GM19043 (cell line): ENCODE data around the gene ZNRF3.
"Not testable (repeated sequence)": the region's sequence is repeated elsewhere in the genome, so short reads cannot be mapped to it uniquely, and the experiment has no call there.

Experiments
- ATAC-seq: cut with Tn5 transposase; IDR thresholded peaks from one replicate; pipeline ENCODE4 v1.9.1; 2021; ENCODE audit warnings: low read depth; ENCODE audit not compliant: unreplicated experiment

The ZNRF3 gene

DNA sequence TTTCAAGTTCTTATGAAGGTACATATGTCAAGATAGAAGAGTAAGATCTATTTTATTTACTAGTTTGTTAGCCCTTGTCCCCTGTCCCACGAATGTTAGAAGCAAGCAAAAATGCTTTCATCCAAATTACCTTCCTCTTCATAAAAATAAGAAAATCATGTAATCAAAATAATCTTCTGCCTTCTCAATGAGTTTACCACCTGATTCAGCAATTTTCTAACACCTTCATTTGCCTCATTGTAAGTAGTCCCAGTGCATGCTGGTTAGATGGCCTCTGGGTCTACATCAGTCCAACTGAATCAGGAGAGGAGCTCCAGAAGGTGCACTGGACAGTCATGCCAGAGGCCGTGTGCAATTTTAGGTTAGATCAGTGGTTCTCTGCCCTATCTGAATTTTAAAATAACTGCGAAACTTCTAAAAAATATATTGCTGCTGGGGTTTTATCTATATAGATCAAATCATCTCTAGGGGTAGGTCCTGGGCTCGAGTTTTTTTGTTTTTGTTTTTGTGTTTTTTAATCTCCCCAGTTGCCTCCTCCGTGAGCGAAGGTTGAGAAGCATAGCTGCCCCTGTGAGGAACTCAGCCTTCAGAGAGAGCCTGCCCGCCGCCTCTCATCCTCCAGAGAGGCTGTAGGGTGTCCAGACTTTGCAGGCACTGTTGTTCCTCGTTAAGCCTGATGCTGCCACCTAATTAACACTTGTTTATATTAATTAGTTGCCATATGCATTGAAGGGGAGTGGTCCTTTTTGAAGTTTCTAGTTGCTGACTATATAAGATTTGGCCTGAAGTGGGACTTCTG lies 146.0 kb downstream of the ZNRF3 start:
- ATAC-seq = no peak

DNA sequence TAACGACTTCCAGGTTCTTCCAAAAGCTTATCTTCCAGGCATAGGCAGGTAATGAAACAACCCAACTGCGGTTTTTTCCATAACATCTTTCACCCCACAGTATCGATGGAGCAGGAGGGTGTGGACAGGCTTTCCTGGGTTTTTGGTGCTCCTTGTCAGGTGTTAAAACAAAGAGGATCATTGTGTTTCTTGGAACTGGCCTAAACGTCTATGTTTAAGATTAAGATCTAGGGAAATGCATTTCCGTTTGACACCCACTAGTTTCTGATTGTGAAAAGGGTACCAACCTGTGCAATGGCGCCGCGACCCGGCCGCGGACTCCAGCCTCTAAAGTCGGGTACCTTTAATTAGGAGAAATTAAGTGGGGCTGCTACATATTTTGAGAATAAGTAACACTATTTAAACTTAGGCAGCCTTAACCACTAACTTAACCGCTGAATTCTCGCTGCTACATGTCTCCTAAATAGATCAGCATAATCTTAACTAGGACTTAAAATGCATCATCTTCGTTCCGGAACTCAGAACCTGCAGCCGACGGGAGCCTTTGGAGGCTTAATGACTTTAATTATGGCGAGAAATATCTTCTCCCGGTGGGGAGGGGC lies 146.7 kb downstream of the ZNRF3 start:
- no peak for ATAC-seq

DNA sequence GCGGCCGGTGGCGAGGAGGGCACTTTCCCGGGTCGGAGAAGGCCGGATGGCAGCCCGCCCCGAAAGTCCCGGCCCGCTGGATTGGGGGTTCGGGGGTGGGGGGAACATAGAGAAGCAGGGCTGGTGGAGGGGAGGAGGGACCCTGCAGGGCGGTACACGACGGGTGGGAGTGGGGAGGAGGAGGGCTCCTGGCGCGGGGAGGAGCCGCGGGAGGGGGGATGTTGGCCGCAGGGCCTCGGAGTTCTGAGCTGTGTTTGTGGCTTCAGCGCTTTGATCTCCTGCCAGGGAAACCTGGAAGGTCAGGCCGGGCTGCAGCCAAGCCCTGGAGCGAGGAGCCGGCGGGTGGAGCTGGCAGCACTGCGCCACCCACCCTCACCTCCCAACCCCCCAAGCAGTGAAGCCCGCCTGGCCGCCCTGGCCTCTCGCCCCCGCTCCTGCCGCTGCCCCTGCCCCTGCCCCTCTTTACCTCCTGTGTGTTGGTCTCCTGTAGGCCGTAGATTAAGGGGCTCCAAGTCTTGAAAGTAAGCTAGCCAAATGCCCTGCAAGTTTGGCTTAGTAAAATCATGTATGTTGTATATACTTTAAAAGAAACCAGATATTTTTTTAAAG lies 147.3 kb downstream of the ZNRF3 start:
- no peak for ATAC-seq

DNA sequence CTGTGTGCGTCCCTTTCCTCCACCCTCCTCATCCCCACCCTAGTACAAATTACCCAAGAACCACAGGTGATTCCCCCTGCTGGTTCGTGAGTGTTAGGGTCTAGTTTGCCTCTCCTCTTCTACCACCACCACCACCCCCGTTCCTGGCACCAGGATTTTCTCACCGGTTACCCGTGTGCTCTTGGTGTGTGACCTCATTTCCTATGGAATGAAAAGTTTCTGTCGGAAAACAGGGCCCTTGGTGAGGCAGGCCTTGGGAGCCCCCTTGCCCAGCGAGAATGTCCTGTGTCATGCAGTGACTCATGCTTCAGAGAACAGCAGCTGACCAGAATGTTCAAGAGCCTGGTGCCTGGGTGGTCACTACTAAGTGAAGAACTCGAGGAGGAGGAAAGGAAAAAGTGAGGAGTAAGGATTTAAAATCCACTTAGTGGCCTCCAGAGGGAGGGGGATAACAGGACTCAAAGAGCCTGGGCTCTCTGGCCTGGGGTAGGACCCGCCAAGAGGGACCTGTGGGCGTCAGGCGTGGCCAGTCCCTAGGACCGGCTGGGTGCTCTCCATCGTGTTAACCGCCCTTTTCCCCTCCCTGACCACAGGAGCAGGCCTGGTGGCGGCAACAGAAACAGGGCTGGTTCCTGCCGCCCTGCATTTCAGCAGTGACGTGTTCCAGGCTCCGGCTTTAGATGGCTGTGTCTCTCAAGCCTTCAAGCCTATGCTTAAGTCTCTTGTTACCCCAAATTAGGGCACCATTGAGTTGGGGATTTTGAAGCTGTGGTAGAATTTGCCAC lies 148.0 kb downstream of the ZNRF3 start:
- no peak for ATAC-seq

DNA sequence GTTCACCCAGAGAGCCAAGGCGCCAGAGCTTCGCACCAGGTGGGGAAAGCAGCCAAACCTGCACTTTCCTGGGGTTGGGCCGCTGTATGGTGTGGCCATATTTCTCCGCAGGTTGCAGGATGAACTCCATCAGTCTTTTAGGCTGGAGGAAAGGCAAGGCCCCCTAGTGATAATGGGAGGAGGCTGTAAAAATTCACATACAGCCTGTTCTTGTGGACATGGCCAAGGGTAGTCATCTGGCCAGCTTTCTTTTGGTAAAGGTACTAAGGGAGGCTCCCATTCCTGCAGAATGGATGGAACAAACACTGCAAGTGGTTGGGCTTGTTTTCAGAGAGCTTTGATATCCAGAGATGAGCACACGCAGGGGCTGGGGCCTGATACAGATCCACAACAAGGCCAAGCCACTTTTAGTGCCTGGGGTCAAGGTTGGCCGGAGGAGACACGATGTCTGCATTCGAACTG lies 148.7 kb downstream of the ZNRF3 start:
- ATAC-seq = no peak

DNA sequence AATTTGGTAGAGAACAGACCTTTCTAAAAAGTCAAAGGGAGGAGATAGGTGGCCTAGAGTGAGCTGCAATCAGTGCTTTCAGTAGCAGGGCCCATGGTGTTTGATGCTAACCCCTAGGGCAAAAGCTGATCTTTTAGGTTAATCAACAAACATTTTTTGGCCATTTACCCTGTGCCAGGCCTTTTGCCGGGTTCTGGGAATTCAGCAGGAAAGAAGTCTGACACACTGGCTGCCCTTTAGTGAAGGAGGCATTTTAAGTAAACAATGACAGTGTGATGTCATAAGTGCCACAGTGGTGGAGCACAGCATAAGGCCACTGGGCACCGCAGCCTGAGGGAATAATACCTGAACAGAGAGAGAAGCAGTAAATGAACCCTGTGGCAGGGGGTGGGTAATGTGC lies 149.2 kb downstream of the ZNRF3 start:
- ATAC-seq = no peak

DNA sequence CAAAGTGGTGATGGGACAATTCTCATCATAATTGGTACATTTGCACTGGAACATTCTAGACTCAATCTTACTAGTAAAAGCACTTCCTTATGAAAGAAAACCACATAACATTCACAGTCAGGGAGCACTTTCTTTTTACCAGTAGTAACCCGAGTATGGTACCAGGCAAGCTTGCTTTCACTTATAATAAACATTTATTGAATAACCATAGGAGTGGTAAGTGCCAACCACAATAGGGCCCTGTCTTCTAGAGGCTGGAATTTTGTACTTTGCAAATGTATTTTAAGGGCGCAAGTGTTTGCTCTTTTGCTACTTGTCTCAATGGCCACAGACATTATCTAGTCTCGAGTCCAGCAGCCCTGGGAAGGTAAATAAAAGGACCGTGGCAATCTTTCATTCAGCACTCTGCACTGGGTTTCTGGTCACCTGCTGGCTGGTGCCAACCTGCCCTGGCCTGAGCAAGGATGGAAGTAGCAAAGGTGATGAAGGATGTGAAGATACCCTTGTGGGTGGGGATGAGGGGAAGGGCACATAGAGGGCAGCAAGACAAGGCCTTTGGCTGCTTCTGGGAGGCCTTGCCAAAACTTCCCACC lies 154.1 kb downstream of the ZNRF3 start:
- no peak for ATAC-seq

DNA sequence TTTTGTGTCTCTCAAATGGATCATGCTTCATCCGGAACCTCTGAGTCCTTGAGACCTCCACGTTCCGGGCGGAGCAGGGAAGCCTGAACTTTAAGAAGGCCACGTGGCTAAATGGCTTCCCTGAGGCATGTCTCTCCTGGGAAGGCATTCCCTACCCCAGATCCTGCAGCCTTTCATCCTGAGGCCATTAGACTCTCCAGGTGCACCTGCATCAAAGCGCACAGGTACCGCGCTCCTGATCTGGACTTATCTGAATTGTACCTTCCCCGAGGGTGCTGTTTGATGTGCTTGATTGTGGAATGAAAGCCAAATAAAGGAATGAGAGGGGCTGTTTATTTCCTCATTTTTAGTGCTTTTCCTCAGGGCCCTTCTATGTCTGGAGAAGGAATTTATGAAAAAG lies 155.8 kb downstream of the ZNRF3 start:
- no peak for ATAC-seq

DNA sequence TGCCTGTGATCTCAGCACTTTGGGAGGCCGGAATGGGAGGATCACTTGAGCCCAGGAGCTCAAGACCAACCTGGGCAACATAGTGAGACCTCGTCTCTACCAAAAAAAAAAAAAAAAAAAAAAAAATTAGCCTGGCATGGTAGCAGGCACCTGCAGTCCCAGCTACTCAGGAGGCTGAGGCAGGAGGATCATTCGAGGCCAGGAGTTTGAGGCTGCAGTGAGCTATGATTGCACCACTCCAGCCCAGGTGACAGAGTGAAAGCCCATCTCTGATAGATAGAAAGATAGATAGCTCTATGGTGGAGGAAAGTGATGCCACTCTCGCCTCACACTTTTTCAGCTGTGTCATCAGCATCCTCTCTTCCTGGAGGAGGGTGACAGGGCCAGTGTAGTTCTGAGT lies 156.3 kb downstream of the ZNRF3 start:
- not testable (repeated sequence) for ATAC-seq

DNA sequence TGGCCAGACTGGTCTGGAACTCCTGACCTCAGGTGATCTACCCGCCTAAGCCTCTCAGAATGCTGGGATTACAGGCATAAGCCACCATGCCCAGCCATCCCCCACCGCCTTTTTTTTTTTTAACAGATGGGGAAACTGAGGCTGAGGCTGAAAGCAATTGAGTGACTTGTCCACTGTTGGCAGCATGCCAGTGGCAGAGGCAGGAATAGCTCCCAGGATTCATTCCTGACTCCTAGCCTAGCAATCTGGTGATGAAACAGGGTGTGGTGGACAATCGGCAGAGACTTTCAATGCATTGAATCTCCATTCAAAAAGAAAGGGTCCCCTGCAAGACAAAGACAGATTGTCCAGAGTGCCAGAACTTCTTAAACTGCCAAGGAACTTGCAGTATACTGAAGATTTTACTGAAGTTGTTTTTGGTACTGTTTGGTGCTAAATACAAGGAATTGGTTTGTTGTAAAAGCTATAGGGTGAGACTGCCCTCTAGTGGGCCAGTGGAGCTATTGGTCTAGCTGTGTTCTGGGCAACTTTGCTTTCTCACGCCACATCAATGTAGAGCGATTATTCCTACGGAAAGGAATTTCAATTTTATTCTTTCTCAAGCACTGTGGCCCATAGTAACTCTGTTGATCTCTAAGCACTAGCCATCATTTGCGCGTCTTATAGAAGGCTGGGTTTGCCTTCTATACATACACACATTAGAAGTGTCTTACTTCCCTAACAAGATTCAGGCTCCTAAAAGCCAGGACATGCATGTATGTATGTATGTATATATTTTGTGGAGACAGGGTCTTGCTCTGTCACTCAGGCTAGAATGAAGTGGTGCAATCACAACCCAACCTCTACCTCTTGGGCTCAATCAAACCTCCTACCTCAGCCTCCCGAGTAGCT lies 157.3 kb downstream of the ZNRF3 start:
- no peak for ATAC-seq

DNA sequence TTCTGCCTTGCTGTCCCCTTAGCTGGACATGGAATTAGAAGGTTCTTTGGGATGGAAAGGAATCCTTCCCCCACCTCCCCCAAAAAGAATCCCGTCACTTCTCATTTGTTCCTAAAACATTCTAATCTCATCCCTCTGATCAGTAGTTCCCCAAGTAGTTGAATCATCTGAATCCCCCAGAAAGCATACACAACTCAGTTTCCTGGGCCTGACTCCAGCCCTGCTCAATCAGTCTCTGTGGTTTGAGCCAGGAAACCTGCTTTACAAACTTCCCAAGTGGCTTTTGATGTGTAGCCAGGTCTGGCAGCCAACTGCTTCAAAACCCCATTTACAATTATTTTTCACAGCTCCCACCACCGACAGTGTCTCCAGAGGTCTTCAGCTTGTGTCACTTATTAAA lies 158.0 kb downstream of the ZNRF3 start:
- no peak for ATAC-seq

DNA sequence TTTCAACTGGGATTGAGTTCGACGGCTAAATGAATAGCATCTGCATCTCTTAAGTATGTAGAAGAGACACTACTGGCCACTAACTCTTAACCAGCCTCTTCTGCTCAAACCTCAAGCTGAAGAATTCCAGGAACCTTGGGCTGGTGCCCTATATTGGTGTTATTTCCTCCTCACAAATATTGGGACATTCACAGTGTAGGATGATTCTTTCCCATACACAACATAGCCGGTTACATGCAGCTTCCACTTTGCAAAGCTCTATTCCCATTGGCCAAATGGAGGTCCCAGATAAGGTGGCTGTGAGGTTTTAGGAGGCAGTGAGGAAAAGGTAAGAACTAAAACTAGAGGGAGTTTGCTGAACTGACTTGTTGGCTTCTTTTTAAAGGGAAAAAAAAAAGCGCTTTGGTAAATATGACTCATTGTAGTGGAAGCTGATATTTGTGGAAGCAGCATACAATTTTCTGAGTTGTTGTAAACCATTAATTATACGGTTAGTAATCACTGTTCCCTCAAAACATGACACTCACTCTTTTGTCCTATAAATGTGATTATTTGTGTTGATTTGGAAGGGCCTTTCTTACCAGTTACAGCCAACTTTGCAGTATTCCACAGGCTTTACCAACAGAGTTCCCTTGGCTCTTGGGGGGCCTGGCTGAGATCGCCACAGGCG lies 160.7 kb downstream of the ZNRF3 start:
- no peak for ATAC-seq

DNA sequence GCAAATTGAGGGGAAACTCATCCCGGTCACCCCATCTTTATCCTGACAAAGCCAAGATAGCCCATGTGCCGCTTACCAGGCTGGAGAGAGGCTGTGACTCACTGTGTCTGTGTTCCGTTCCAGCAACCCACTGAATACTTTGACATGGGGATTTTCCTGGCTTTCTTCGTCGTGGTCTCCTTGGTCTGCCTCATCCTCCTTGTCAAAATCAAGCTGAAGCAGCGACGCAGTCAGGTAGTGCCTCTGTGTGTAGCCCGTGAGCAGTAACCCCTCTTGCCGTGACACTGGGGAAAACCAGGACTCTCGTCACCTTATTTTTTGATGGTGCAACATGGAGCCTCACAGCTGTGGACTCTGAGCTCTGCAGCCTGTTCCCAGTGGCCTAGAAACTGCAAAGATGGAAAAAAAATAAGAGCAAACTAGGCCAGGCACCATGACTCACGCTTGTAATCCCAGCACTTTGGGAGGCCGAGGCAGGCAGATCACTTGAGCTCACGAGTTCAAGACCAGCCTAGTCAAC lies 161.3 kb downstream of the ZNRF3 start:
- no peak for ATAC-seq

DNA sequence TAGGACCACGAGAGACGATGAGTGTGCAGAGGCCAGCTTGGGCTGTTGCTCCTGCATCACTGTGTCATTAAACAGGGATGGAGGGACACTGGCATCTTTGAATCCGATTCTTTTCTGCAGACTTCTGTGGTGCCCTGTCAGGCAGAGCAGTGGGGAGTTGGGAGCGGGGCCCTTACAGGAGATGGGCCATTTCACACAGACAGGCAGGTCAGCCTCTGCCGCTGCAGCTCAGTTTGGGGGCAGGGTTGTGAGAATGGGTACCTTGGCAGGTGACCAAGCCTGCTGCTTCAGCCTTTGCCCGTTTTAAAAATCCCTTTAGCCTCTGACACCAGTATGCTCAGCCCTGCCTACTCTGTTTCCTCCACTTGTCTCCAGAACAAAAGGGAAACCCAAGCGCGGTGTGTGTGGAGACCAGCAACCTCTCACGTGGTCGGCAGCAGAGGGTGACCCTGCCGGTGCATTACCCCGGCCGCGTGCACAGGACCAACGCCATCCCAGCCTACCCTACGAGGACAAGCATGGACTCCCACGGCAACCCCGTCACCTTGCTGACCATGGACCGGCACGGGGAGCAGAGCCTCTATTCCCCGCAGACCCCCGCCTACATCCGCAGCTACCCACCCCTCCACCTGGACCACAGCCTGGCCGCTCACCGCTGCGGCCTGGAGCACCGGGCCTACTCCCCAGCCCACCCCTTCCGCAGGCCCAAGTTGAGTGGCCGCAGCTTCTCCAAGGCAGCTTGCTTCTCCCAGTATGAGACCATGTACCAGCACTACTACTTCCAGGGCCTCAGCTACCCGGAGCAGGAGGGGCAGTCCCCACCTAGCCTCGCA lies 165.7 kb downstream of the ZNRF3 start:
- ATAC-seq = no peak

DNA sequence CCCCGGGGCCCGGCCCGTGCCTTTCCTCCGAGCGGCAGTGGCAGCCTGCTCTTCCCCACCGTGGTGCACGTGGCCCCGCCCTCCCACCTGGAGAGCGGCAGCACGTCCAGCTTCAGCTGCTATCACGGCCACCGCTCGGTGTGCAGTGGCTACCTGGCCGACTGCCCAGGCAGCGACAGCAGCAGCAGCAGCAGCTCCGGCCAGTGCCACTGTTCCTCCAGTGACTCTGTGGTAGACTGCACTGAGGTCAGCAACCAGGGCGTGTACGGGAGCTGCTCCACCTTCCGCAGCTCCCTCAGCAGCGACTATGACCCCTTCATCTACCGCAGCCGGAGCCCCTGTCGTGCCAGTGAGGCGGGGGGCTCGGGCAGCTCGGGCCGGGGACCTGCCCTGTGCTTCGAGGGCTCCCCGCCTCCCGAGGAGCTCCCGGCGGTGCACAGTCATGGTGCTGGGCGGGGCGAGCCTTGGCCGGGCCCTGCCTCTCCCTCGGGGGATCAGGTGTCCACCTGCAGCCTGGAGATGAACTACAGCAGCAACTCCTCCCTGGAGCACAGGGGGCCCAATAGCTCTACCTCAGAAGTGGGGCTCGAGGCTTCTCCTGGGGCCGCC lies 166.4 kb downstream of the ZNRF3 start:
- no peak for ATAC-seq

DNA sequence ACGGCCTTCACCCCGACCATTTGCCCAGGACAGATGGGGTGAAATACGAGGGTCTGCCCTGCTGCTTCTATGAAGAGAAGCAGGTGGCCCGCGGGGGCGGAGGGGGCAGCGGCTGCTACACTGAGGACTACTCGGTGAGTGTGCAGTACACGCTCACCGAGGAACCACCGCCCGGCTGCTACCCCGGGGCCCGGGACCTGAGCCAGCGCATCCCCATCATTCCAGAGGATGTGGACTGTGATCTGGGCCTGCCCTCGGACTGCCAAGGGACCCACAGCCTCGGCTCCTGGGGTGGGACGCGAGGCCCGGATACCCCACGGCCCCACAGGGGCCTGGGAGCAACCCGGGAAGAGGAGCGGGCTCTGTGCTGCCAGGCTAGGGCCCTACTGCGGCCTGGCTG lies 167.1 kb downstream of the ZNRF3 start:
- ATAC-seq = no peak

DNA sequence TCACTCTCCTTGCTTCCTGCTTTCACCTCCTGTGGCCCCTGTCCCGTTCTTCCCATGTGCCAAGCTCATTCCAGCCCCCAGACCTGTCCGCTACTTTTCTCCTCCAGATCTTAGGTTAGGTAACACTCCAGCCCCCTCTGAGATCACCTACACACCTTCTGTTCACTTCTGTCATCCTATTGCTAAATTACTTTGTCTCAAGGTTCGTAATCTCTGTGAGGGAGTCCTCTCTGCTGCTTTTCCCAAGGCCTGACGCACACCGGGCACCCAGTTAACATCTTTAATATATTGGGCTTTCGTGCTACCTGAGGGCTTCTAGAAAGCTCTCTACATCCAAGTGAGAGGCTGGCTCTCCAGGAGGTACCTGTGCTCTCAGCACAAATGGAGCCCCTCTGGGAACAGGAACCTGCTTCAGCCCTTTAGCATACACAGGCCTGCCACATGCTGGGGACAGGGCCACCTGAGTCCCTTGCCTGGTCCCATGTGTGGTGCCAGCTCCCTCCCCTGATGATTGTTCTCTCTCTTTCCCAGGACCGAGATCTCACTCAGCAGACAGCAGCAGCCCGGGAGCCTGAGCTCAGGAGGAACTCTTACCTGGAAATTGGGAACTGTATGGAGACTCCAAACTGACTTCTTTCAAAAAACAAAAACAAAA lies 169.8 kb downstream of the ZNRF3 start:
- no peak for ATAC-seq
